SU-DHL-6 (cell line): ENCODE data around the gene CLIC4.

Experiments
- H2AFZ ChIP-seq: fragments of 200-600 bp; sonication (generic); 2 replicates; pipeline ENCODE4 v1.6.1; 2014; ENCODE audit warnings: low read depth, mild to moderate bottlenecking, moderate library complexity, mixed read lengths, antibody characterized with exemption, low read length; ENCODE audit not compliant: severe bottlenecking
- H3F3A ChIP-seq: fragments of 200-600 bp; shearing (Covaris generic); 2 replicates; pipeline ENCODE4 v1.6.0; 2016; ENCODE audit warnings: antibody characterized with exemption, mild to moderate bottlenecking; ENCODE audit not compliant: insufficient read depth
- H3K27ac ChIP-seq: fragments of 200-600 bp; sonication (generic); 2 replicates; pipeline ENCODE4 v1.5.1; 2016; ENCODE audit warnings: low read depth, mild to moderate bottlenecking, low read length, moderate library complexity, mixed read lengths
- H3K27me3 ChIP-seq: fragments of 200-600 bp; sonication (generic), shearing (Covaris generic); 2 replicates; pipeline ENCODE4 v1.6.0; 2014; ENCODE audit warnings: mild to moderate bottlenecking, low read length
- H3K36me3 ChIP-seq: fragments of 200-600 bp; sonication (generic); 2 replicates; pipeline ENCODE4 v1.6.1; 2014; ENCODE audit warnings: mild to moderate bottlenecking, low read length, mixed read lengths
- H3K4me2 ChIP-seq: fragments of 300-600, 200-600 bp; shearing (Covaris generic), sonication (generic); 2 replicates; pipeline ENCODE4 v1.6.0; 2014; ENCODE audit warnings: low read length, low read depth, mild to moderate bottlenecking; ENCODE audit not compliant: poor library complexity, severe bottlenecking
- H3K4me3 ChIP-seq: fragments of 200-600 bp; sonication (generic); 2 replicates; pipeline ENCODE4 v1.5.1; 2014; ENCODE audit warnings: antibody characterized with exemption, low read length, mild to moderate bottlenecking, mixed read lengths; ENCODE audit not compliant: insufficient read depth, poor library complexity, severe bottlenecking
- H3K79me2 ChIP-seq: fragments of 200-600 bp; sonication (generic); 2 replicates; pipeline ENCODE4 v1.6.1; 2014; ENCODE audit warnings: mild to moderate bottlenecking, low read length, moderate library complexity; ENCODE audit not compliant: insufficient read depth
- H3K9ac ChIP-seq: fragments of 200-600 bp; sonication (generic); 2 replicates; pipeline ENCODE4 v1.7.0; 2014; ENCODE audit warnings: mild to moderate bottlenecking, low read length
- H3K9me2 ChIP-seq: fragments of 200-600 bp; sonication (generic); replicated peaks from 2 replicates; pipeline ENCODE4 v1.6.1; 2014; ENCODE audit warnings: low read length; ENCODE audit not compliant: insufficient read depth
- H3K9me3 ChIP-seq: fragments of 200-600 bp; sonication (generic); 2 replicates; pipeline ENCODE4 v1.6.1; 2014; ENCODE audit warnings: low read length, mixed read lengths; ENCODE audit not compliant: insufficient read depth
- H4K20me1 ChIP-seq: fragments of 200-600 bp; sonication (generic); 2 replicates; pipeline ENCODE4 v1.6.1; 2014; ENCODE audit warnings: low read depth, mild to moderate bottlenecking, antibody characterized with exemption, low read length, moderate library complexity, mixed read lengths
- CTCF ChIP-seq: fragments of 200-600 bp; sonication (generic); IDR thresholded peaks from one replicate; pipeline ENCODE4 v1.5.1; 2017; ENCODE audit warnings: antibody characterized with exemption, mild to moderate bottlenecking, low read length, moderate library complexity; ENCODE audit not compliant: insufficient read depth, poor library complexity, severe bottlenecking
- EZH2phosphoT487 ChIP-seq: fragments of 200-600 bp; sonication (generic), shearing (Covaris generic); conservative IDR thresholded peaks from 2 replicates; pipeline ENCODE4 v1.6.1; 2018; ENCODE audit warnings: mild to moderate bottlenecking, antibody characterized with exemption, low read length, moderate library complexity, mixed read lengths

CLIC4 gene

GRCh38 chr1:24878775-24879742, 133.8 kb downstream of the CLIC4 start:
- no peaks in the 10 kb centered on the region for H3K27me3 ChIP-seq
- H3K79me2 ChIP-seq, result no peaks in the 10 kb centered on the region
- no peak overlapping the region for H3K4me3 ChIP-seq
- TF ChIP-seq EZH2phosphoT487, result no peak
- H4K20me1 ChIP-seq, result no peaks in the 10 kb centered on the region
- H3K9me3 ChIP-seq, result no peaks in the 10 kb centered on the region
- H3K9me2 ChIP-seq, result no peaks in the 10 kb centered on the region
- H2AFZ ChIP-seq, result no peak overlapping the region
- no peaks in the 10 kb centered on the region for H3K36me3 ChIP-seq
- H3K9ac ChIP-seq, result no peak overlapping the region
- no peak overlapping the region for H3K4me2 ChIP-seq
- H3F3A ChIP-seq, result no peaks in the 10 kb centered on the region
- no peak overlapping the region for H3K27ac ChIP-seq

GRCh38 chr1:24881034-24881433, 135.8 kb downstream of the CLIC4 start:
- no peaks in the 10 kb centered on the region for H3K9me3 ChIP-seq
- no peak overlapping the region for H3K9ac ChIP-seq
- H4K20me1 ChIP-seq, result no peaks in the 10 kb centered on the region
- no peak overlapping the region for H3K4me3 ChIP-seq
- H3K27ac ChIP-seq, result no peak overlapping the region
- H3K9me2 ChIP-seq, result no peaks in the 10 kb centered on the region
- TF ChIP-seq CTCF (no peak), EZH2phosphoT487 (no peak)
- no peaks in the 10 kb centered on the region for H3F3A ChIP-seq
- H3K27me3 ChIP-seq, result no peaks in the 10 kb centered on the region
- no peaks in the 10 kb centered on the region for H3K36me3 ChIP-seq
- no peak overlapping the region for H3K4me2 ChIP-seq
- no peaks in the 10 kb centered on the region for H3K79me2 ChIP-seq
- H2AFZ ChIP-seq, result no peak overlapping the region

- no peak overlapping the region for H3K4me3 ChIP-seq
- H3K9me2 ChIP-seq, result no peaks in the 10 kb centered on the region
- H3K4me2 ChIP-seq, result no peak overlapping the region
- H4K20me1 ChIP-seq, result no peaks in the 10 kb centered on the region
- H3K79me2 ChIP-seq, result no peaks in the 10 kb centered on the region
- no peak for TF ChIP-seq CTCF
- TF ChIP-seq EZH2phosphoT487, result no peak
- no peaks in the 10 kb centered on the region for H3K9me3 ChIP-seq
- no peaks in the 10 kb centered on the region for H3K36me3 ChIP-seq
- H3K27ac ChIP-seq, result no peak overlapping the region
- H2AFZ ChIP-seq, result no peak overlapping the region
- no peak overlapping the region for H3K9ac ChIP-seq
- H3F3A ChIP-seq, result no peaks in the 10 kb centered on the region
- H3K27me3 ChIP-seq, result no peaks in the 10 kb centered on the region
Observed at GRCh38 chr1:24884751-24885150, 139.5 kb downstream of the CLIC4 start.

- H3K4me3 ChIP-seq, result no peak overlapping the region
- no peaks in the 10 kb centered on the region for H3K36me3 ChIP-seq
- no peaks in the 10 kb centered on the region for H3K27me3 ChIP-seq
- no peaks in the 10 kb centered on the region for H3K9me2 ChIP-seq
- H3K27ac ChIP-seq, result no peak overlapping the region
- H3K9ac ChIP-seq, result no peak overlapping the region
- H3K79me2 ChIP-seq, result no peaks in the 10 kb centered on the region
- H3K4me2 ChIP-seq, result no peak overlapping the region
- no peaks in the 10 kb centered on the region for H3F3A ChIP-seq
- no peak for TF ChIP-seq EZH2phosphoT487
- no peak for TF ChIP-seq CTCF
- no peaks in the 10 kb centered on the region; the same call in 1 of the 2 replicates for H3K9me3 ChIP-seq
- no peaks in the 10 kb centered on the region for H4K20me1 ChIP-seq
- H2AFZ ChIP-seq, result no peak overlapping the region
Observed at GRCh38 chr1:24886241-24886640, 141.0 kb downstream of the CLIC4 start.
